ENCODE results near the gene VARS1.

Gene VARS1

DNA sequence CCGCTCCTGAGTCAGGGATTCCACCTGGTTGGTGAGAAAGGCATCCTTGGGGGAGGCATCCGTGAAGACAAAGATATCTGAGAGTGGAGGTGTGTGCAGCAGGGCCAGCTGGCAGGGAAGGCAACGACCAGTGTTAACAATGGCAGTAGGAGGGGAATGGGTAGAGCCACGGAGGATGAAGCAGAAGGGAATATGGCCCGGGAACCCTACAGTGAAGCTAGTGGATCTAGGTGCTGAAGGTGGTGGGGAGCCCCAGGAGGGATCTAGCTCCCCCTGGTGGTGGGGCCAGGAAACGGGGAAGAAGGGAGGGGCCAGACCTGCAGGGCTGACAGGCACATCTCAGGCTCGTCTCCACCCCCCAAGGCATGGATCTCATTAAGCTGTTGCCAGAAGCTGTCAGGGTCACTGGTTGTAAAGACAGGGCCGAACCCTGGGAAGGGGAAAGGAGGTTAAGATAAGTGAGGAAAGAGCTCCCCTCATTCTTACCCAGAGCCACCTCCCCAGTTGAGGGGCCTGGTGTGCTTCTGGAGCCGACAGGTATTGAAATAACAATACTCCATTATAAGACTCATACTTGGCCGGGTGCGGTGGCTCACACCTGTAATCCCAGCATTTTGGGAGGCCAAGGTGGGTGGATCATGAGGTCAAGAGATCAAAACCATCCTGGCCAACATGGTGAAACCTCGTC, 25.7 kb downstream of the VARS1 start:
- DNase-seq = peak; percentile 62

DNA sequence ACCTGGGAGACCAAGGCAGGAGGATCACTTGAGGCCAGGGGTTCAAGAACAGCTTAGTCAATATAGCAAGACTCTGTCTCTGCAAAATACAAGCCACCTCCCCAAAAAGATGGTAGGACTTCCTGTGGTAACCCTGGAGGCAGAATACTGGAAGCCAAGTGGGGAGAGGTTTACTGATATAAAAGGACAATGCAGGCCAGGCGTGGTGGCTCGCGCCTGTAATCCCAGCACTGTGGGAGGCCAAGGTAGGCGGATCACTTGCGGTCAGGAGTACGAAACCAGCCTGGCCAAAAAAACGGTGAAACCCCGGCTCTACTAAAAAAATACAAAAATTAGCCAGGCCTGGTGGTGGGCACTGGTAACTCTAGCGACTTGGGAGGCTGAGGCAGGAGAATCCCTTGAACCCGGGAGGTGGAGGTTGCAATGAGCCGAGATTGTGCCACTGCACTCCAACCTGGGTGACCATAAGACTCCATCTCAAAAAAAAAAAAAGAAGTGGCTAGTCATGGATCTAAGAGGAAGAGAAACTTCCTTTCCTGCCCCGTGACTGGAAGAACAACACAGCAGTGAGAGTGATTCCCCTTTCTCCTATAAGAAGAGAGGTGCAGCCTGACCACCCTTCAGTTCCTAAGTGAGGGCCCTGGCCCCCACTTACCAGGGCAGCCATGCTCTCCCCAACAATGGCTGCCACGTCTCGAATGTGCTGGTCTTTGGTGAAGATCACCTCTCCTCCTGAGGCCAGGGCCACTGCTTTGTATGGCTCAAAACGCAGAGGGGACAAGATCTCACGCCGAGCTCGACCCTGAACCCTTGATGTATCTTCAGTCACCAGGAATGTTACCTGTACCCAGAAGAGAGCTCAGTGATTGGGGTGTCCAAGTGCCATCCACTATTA, 26.9 kb downstream of the VARS1 start:
- DNase-seq = no peak

DNA sequence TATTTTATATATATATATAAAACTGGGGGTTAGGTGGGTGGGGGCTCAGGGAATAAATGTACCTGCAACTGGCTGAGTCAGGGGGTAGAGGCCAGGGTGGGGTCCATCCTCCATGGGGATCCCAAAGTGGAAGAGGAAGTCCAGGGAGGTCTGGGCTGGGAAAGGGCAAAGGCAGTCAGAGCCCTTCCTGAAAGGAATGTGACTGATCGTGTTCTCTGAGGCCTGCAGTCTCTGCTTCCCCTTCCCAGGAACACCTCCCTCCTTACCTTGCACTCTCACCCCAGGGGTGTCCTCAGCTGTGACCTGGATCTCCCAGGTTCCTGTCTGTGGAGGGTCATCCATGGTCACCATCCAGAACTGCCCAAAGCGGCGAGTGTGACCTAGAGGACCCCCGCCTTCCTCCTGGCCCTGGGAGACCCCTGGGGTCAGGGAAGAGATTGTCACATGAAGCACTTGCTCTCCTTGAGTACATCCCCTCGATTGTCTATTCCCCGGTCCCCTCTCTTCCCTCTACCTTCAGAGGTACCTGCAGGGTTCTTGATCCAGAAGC, 28.4 kb downstream of the VARS1 start:
- DNase-seq = no peak

DNA sequence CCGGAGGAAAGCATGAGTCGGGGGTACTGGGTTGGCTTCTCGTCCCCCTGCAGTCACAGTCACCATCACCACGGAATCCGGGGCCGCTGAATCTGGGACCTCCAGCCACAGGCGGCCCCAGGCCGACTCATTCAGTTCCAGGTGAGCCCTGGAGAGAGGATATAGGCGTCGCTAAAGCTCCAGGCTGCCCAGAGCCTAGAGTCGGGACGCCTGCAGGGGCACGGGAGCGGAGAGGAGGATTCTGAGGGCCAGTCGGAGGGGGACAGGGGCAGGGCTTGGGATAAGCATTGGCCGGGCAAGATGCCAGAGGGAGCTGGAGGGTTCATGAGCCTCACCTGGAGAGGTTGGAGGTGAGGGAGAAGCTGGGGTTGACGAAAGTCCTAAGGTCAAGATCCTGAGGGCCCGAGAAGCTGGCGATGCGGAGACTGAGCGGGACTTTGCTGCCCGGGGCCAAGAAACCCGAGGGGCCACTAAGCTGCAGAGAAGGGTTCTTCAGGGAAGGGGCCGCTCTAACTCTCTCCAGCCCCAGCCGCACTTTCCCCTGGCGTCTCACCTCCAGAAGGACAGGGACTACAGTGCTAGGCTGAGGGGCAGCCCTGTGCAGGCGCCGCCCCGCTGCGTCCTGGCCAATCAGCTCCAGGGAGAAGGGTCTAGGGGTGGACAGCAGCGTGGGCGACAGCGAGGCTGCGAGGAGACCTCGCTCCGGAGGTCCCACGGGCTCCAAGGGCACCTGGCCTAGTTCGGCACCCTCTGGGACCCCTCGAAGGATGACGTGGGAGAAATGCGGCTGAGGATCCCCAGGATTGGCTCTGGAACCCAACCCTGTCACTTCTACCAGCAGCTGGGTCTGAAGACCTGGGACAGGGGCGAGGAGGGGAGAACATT, 29.4 kb downstream of the VARS1 start:
- no peak for DNase-seq

DNA sequence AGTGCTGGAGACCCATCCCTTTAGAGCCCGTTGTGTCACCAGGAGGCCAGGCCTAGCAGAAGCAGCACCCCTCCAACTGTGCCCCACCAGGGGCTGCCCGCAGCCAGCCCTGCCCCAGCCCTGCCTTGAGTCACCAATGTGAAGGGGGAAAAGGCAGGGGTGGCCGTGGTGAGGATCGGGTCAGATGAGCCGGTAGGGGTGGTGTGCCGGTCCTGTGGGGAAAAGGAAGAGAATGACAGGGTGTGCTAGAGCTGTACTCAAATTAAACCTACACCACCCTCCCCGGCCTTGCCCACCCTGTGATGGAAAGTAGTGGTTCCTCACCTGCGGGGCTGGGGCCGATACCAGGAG, 30.0 kb downstream of the VARS1 start:
- no peak for DNase-seq

DNA sequence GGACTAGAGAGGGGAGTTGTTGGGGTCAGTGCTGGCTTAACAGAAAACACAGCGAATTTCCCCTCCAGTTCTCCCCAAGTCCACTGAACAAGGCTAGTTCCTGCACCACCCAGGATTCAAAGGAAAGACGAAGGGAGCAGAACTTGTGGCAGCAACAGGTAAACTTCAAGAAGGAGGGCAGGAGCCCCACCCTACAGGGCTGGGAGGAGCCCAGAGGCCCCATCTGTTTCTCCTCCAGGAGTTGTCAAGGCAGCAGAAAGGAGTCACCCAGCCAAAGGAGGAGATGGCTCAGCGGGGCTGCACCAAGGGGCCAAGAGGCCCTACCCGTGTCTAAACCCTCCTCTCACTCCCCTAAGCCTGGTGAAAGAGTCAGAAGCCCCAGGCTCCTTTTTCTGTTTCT, 31.4 kb downstream of the VARS1 start:
- no peak for DNase-seq

DNA sequence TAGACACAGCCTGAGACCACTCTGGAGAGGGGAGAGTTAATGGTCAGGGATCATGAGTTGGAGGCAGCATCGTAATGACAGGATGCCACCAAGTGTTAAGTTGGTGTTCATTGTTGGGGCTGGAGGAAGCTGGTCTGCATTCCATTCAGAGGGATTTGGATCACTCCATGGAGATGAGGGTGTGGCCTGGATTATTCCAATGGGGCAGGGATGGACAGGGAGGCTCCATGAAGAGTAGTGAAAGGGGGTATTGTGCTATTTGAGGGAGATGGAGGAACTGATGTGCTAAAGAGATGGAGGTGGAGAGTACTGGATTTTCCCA, 32.0 kb downstream of the VARS1 start:
- no peak for DNase-seq

DNA sequence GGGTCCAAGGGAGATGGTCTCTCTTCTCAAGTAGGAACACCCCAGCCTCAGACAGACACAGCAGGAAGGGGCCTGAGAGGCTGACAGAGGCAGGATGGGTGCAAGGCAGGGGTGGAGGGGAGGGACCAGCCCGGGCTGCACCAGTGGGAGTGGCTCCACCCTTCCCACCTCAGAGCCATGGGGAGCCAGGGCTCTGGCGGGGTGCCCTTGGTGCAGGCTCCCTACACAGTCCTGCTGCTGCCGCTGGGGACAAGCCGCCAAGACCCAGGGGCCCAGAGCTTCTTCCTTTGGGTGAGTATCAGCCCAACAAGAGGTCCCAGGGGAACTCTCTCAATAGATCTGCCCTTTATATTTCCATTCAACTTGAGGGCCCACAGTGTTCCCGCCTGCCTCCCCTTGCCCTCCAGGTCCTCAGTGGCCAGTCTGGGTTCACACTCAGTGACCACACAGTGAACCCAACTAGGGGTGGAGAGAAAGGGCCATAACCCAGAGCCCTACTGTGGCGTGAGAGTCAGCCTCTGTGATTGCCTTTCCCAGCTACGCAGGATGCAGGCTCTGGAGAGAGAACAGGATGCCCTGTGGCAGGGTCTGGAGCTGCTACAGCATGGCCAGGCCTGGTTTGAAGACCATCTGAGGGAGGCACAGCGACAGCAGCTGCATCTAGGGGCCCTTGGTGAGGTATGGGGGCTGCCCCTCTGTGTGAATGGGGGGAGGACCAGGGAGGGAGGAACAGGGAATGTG, 32.5 kb downstream of the VARS1 start:
- no peak for DNase-seq

DNA sequence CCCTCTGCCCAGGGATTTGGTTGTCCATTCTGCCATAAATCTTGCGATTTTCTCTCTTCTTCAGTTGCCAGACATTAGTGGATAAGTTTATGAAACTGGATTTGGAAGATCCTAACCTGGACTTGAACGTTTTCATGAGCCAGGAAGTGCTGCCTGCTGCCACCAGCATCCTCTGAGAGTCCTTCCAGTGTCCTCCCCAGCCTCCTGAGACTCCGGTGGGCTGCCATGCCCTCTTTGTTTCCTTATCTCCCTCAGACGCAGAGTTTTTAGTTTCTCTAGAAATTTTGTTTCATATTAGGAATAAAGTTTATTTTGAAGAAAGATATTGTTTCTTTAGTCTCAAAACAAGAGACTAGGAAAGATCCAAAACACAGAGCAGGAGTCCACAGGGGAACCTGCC, 33.2 kb downstream of the VARS1 start, which contains the start of gene SAPCD1:
SAPCD1 (plus strand) TSS at position 301 of the 400 bp plus-strand sequence. CDS start 399 bp downstream, outside the sequence.
- DNase-seq = no peak

DNA sequence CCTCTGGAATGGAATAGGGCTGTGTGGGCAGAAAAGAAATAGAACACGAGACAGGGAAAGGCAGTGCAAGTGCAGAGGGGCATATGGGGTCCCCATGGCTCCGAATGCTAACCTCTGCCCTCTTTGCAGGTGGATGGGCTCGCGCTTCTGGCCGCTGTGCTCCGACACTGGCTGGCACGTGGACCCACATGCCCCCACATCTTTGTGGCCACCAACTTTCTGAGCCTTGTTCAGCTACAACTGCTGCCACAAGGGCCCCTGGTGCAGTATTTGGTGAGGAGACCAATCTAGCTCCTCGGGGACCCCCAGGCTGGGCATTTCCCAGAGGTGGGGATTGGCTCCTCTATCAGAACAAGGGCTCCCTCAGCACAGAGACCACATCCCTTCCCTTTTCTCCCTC, 34.2 kb downstream of the VARS1 start:
- no peak for DNase-seq

DNA sequence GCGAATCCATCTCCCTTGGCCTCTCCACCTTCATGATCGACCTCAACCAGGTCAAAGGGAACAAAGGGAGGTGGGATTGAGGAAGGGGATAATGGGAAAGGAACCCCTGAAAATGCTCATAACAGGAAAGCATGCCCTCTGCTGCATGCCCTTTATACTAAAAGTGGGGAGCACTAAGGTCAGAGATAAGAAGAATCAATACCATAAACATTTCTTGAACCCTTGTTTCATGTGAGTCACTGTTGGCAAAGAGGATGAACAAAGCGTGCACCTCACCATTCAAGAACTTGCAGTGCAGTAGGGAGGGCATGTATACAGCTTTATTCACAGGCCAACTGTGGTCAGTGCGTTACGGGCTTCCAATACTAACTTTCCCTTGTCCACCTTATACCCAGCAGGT, 34.8 kb downstream of the VARS1 start:
- no peak for DNase-seq

DNA sequence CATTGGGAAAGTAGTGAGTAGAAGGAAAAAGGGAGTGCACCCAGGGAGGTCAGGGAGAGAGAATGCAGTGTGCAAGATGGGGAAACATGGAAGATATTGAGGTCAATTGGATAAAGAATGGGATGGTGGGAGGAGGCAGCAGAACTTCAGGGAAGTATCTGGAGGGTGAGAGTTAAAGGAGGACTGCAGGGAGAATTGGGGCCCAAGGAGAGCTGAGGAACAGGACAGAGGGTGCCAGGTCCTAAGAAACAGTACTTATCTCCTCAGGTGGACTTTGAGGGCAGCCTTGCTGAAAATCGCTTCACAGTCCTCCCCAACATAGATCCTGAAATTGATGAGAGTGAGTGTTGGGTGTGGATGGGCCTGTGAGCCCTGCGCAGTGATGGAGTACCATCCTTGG, 37.3 kb downstream of the VARS1 start:
- DNase-seq = no peak

DNA sequence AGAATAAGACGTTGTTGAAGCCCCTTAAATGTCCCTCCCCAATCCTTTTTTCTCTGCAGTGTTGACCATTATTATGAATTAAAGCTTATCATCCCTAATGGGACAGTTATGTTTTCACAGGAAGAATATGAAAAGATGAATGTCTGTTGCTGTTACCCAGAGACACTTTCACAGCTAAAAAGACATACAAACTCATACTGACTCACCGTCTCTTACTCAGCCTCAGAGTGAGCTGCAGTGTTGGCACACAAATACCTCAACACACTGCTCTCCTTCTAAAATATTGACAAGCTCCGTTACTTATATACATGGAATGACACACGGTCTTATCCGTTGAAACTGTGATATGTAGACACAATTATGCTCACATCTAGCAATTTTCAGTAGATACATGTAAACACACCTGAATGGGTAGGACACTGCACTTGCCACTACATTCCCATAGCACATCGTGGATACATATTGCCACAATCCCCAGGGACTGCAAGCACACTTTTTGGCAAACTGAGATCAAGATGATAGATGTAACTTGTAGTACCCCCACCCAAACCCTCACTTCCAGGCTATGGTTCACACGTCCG, 42.7 kb downstream of the VARS1 start:
- no peak for DNase-seq

DNA sequence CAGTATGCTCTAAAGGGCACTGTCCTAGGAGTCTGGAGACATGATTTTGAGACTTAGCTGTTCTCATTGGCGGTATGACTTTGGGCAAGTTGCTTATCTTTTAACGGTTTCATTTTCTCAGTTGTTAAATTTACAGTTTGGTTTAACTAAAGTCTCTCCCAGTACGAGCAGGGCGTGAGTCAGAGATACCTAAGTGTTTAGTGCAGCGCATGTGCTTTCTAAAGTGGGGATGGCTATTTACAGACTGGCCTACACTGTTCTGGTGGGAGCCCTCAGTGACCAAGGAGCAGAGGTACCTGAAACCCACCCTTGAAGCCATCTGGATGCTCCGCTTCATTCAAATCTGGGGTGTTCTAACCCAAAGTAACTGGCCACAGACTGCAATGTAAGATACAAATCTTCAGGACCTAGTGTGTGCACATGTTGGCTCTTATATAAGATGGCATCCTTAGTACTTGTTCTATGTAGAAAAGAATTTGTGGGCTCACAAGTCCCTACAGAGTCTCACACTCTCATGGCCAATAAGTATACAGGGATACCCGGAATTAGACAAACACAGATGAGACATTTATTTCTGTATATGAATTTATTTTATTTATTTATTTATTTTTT, 45.0 kb downstream of the VARS1 start:
- no peak for DNase-seq

DNA sequence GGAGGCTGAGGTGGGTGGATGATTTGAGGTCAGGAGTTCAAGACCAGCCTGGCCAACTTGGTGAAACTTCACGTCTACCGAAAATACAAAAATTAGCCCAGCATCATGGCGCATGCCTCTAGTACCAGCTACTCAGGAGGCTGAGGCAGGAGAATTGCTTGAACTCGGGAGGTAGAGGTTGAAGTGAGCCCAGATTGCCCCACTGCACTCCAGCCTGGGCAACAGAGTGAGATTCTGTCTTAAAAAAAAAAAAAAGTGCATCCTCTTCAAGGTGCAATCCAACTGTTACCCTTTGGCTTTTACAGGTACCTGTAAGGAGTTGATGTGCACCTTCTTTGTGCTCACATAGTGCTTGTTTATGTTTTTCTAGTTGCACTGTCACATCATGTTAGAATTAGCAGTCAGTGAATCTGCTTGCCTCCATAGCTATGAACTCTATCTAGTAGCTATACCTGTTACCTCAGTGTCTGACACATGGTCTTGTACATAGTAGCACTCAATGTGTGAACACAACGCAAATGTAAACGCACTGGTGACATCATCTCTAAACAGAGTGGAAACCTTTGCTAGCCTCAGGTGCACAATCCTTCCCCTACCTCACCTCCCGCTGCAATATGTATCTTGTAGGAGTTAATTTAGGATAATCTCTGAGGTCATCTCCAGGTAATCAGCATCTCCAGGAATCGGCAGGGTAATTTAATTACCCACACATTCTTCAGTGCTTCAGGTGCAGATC, 46.1 kb downstream of the VARS1 start:
- DNase-seq = no peak
